GM18858 (cell line): ENCODE data around the gene PRIM1.
"Not testable (repeated sequence)": the region's sequence is repeated elsewhere in the genome, so short reads cannot be mapped to it uniquely, and the experiment has no call there.

Source experiments
- ATAC-seq: cut with Tn5 transposase; IDR thresholded peaks from one replicate; pipeline ENCODE4 v1.9.1; 2021; ENCODE audit not compliant: unreplicated experiment

PRIM1 gene

GRCh38 chr12:56718636-56719035, 33.5 kb downstream of the PRIM1 start:
- ATAC-seq = no peak

GRCh38 chr12:56718149-56718548, 34.0 kb downstream of the PRIM1 start:
- ATAC-seq = no peak

GRCh38 chr12:56716933-56717880, 34.9 kb downstream of the PRIM1 start:
- no peak for ATAC-seq

GRCh38 chr12:56716458-56716857, 35.7 kb downstream of the PRIM1 start:
- no peak for ATAC-seq

GRCh38 chr12:56715798-56716197, 36.3 kb downstream of the PRIM1 start:
- no peak for ATAC-seq

GRCh38 chr12:56714431-56714929, 37.6 kb downstream of the PRIM1 start:
- no peak for ATAC-seq

GRCh38 chr12:56713345-56713744, 38.8 kb downstream of the PRIM1 start:
- no peak for ATAC-seq

- no peak for ATAC-seq
Measured at GRCh38 chr12:56709759-56710376, 42.3 kb downstream of the PRIM1 start.

- ATAC-seq = not testable (repeated sequence)
Measured at GRCh38 chr12:56704522-56704921, 47.6 kb downstream of the PRIM1 start.

- ATAC-seq = no peak
Measured at GRCh38 chr12:56699020-56699661, 53.0 kb downstream of the PRIM1 start.

- no peak for ATAC-seq
Measured at GRCh38 chr12:56695327-56696101, 56.6 kb downstream of the PRIM1 start.

- no peak for ATAC-seq
Measured at GRCh38 chr12:56694161-56694560, 58.0 kb downstream of the PRIM1 start.

GRCh38 chr12:56688846-56689109, 63.3 kb downstream of the PRIM1 start:
- peak; percentile 3 for ATAC-seq

- ATAC-seq = peak; percentile 56
Measured at GRCh38 chr12:56688129-56688845, 63.8 kb downstream of the PRIM1 start, which contains the start of gene PTGES3. Gene PTGES3, minus strand, starts transcription at chr12:56688284. Its CDS starts 285 bp downstream, at chr12:56687999.

- no peak for ATAC-seq
Measured at GRCh38 chr12:56687223-56688128, 64.6 kb downstream of the PRIM1 start.

GRCh38 chr12:56684745-56685359, 67.3 kb downstream of the PRIM1 start:
- no peak for ATAC-seq

- no peak for ATAC-seq
Measured at GRCh38 chr12:56682323-56682722, 69.8 kb downstream of the PRIM1 start.
